ENCODE measurements around the gene TBC1D13. TPM values are rescaled to one million over a fixed set of nuclear protein-coding genes. Genes with fewer than 3 reads are reported as not detected.

The TBC1D13 gene, protein sequence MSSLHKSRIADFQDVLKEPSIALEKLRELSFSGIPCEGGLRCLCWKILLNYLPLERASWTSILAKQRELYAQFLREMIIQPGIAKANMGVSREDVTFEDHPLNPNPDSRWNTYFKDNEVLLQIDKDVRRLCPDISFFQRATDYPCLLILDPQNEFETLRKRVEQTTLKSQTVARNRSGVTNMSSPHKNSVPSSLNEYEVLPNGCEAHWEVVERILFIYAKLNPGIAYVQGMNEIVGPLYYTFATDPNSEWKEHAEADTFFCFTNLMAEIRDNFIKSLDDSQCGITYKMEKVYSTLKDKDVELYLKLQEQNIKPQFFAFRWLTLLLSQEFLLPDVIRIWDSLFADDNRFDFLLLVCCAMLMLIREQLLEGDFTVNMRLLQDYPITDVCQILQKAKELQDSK
- 10 to 100 TPM in 5 of 8 experiments, 1 to 10 TPM in 3; 8.7 to 18.9 (median 13.1) TPM for total RNA-seq

DNA sequence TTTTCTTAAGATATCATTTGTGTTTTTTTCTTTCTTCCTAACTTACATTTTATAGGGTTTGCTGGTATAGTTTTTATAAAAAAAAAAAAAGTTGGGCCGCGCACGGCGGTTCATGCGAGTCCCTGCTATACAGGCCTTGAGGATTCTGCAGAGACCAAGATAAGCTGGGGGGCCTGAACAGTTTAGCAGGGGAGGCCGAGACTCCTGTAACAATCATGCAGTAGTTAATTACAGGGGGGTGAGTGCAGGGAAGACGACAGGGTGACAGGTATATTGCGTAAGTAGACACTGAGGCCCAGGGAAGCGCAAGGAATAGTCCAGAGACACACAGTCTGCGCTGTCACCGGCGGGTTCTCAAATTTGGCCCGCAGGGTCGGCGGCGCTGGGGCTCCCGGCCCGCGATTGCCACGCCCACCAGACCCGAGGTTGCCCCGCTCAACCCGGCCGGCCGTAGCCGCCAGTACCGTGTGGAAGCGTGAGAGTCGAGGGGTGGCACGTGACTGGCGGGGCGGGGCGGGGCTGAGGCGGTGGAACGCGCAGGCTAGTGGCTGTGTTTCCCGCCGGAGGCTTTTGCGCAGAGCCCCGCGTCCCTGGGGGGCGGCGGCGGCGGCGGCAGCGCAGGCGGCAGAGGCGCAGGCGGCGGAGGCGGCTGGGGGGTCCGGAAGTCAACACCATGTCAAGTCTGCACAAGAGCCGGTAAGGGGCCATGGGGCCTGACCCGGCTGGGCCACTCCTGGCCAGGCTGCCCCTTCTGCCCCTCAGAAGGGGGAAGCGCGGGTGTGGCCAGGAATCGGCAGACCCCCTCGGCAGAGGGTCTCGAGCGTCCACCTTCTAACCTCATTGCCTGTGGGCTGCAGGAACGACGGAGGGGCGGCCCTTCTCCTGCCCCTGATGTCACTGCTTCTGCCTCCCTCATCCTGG lies at the start of gene TBC1D13:
TSS of gene TBC1D13 (plus strand) at position 573 of the 921 bp plus-strand sequence. CDS start at position 674, 101 bp downstream.
- H3K27ac ChIP-seq: peak within 1 kb of the TSS; percentile 66 to 70
- peaks cover 5 to 6% of the 10 kb centered on the region in 2 donors for H3K4me1 ChIP-seq (replicated peaks in 1 of 2)
- in situ Hi-C loops (cut with MboI; ENCODE audit: low pct_unique_long_range_greater_than_20kb in 2 of 9, low sequenced_read_pairs in 9 of 9, unreplicated experiment in 9 of 9): no loop called here
- peak; percentile 96 to 99 (median 97) for ATAC-seq (replicated peaks in 6 of 8)
- H3K4me3 ChIP-seq: peak within 1 kb of the TSS; percentile 60 to 94 (median 74)
- WGBS, 10 experiments: 0 to 73% (median 47%) methylated on average over 1 to 10 of the region's 64 CpGs; no CpG with 5 or more reads in 2 of the 10 experiments

DNA sequence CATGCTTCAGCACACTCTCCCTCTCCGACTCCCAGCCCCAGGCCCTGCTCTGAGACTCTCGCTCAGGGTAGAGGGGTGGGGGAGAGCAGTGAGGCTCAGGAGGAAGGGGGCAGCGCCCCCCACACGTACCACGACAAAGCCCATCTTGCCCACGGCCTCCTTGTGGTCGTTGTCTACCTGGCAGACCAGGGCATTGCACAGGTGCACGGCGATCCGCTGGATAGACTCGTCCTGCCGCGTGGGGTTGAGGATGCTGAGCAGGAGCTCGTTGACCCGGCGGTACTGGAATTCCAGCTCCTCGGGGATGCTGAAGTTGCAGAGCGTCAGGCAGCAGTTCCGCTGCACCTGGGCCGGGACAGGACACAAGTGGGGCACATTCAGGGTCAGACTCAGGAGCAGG lies 44.7 kb upstream of the TBC1D13 start:
- no peaks in the 10 kb centered on the region for H3K4me1 ChIP-seq (replicated peaks in 1 of 2)
- in situ Hi-C loops (cut with MboI; ENCODE audit: low pct_unique_long_range_greater_than_20kb in 2 of 9, low sequenced_read_pairs in 9 of 9, unreplicated experiment in 9 of 9): no loop called here
- no peak overlapping the region for H3K27ac ChIP-seq
- 90 to 100% (median 100%) methylated on average over 1 to 4 of the region's 20 CpGs; no CpG with 5 or more reads in 6 of the 10 experiments for WGBS, 10 experiments
- ATAC-seq (replicated peaks in 6 of 8): peak in 1 of 8 experiments; percentile 20
- H3K4me3 ChIP-seq: no peak overlapping the region

DNA sequence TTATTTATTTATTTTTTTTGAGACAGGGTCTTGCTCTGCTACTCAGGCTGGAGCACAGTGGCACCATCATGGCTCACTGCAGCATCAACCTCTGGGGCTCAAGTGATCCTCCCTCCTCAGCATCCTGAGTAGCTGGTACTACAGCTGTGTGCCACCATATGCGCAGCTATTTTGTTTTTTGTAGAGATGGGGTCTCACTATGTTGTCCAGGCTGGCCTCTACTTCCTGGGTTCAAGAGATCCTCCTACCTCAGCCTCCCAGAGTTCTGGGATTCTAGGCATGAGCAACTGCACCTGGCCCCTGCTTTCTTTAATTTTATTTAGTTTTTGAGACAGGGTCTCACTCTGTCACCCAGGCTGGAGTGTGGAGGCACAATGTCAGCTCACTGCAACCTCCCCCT lies 43.6 kb upstream of the TBC1D13 start:
- Histone ChIP-seq H3K4me1 (replicated peaks in 1 of 2) (no peaks in the 10 kb centered on the region), H3K4me3 (no peak overlapping the region), H3K27ac (no peak overlapping the region)
- ATAC-seq (replicated peaks in 6 of 8): no peak
- 83 to 100% methylated on average over 1 of the region's 1 CpG; no CpG with 5 or more reads in 8 of the 10 experiments for WGBS, 10 experiments
- in situ Hi-C loops (cut with MboI; ENCODE audit: low pct_unique_long_range_greater_than_20kb in 2 of 9, low sequenced_read_pairs in 9 of 9, unreplicated experiment in 9 of 9): no loop called here

DNA sequence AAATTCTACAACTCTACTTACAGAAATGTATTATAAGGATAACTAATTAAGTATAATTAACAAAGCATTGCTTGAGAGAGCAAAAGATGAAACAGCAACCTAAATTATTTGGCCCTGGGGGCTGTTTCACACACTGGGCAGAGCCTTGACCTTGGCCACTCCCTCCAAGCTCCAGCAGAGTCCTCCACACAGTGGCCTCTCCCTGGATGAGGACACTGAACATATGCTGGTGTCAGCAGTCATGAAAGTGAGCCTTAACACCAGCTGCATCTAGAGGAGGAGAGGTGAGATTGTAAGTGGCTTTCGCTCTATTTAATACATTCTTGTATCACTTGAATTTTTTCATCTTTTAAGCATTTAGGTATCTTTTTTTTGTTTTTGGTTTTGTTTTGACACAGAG lies 39.8 kb upstream of the TBC1D13 start:
- no peak overlapping the region for H3K4me3 ChIP-seq
- WGBS, 10 experiments: 83 to 100% methylated on average over 1 of the region's 1 CpG; no CpG with 5 or more reads in 8 of the 10 experiments
- H3K27ac ChIP-seq: no peak overlapping the region
- H3K4me1 ChIP-seq (replicated peaks in 1 of 2): no peaks in the 10 kb centered on the region
- in situ Hi-C loops (cut with MboI; ENCODE audit: low pct_unique_long_range_greater_than_20kb in 2 of 9, low sequenced_read_pairs in 9 of 9, unreplicated experiment in 9 of 9): no loop called here
- ATAC-seq (replicated peaks in 6 of 8): peak in 3 of 8 experiments; percentile 27 to 100 (median 98)

DNA sequence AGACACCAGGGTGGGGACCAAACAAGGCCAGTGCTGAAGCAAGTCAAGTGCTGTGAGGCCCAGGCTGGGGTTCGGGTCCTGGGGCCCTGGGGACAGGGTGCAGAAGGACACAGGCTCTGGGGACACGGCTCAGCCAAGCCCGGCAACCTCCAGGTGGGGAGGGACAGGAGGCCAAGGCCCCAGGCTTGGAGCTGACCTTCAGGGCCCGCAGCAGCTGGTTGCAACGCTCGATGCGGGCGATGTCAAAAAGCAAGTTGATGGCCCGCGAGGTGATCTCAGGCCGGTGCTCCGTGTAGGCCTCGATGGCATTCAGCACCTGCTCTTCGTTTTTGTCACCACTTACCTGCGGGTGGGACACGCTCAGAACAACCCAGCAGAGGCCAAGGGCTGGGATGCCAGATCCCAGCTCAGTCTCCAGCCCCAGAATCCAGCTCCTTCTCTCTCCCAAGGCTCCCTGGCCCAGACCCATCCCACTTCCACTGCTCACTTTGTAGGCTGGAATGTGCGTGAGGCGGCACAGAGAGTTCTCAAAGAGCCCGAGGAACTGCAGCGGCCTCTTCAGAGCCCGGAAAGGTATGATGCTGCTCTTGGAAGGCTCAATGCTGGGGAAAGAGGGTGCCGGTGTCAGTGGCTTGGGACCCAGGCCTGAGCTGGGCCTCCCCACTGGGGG lies 36.0 kb upstream of the TBC1D13 start:
- in situ Hi-C loops (cut with MboI; ENCODE audit: low pct_unique_long_range_greater_than_20kb in 2 of 9, low sequenced_read_pairs in 9 of 9, unreplicated experiment in 9 of 9): no loop called here
- ATAC-seq (replicated peaks in 6 of 8): peak in 1 of 8 experiments; percentile 9
- Histone ChIP-seq H3K4me3 (no peak overlapping the region), H3K4me1 (replicated peaks in 1 of 2) (no peaks in the 10 kb centered on the region), H3K27ac (no peak overlapping the region)
- 60 to 100% (median 83%) methylated on average over 1 to 12 of the region's 22 CpGs; no CpG with 5 or more reads in 7 of the 10 experiments for WGBS, 10 experiments

DNA sequence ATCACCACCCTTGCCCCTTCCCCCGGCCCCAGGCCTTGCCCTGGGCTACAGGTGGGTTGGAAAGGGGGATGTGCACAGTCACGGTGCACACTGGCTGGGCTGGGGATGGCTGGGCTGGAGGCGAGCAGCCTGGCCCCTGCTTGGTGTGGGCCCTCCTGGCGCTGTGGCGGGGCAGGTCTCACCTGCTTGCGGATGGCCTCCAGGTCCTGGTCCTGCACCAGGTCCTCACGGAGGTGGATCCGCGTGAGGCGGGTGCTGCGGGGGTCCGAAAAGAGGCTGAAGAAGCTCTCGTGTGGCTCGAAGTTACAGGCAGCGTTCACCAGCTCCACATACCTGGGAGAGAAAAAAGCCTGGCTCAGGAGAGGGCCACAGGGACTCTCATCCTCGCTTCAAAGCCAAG lies 33.4 kb upstream of the TBC1D13 start:
- in situ Hi-C loops (cut with MboI; ENCODE audit: low pct_unique_long_range_greater_than_20kb in 2 of 9, low sequenced_read_pairs in 9 of 9, unreplicated experiment in 9 of 9): no loop called here

DNA sequence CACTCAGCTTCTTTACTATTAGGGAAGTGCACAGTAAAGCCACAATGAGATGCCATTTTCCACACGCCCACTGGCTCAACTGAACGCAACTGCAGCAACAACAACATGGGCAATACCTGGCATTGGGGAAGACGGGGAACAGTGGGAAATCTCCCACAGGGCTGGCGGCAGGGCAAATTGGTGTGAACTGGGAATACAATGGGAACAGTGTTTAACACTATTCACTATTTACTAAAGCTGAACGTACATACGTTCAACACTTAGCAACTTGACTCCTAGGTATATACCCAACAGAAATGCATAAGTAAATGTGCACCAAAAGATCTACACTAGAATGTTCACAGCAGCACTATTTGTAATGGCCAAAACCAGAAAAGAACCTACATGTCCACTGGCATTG lies 29.5 kb upstream of the TBC1D13 start:
- H3K27ac ChIP-seq: no peak overlapping the region
- no peak for ATAC-seq (replicated peaks in 6 of 8)
- 63 to 100% (median 91%) methylated on average over 2 to 6 of the region's 6 CpGs for WGBS, 10 experiments
- in situ Hi-C loops (cut with MboI; ENCODE audit: low pct_unique_long_range_greater_than_20kb in 2 of 9, low sequenced_read_pairs in 9 of 9, unreplicated experiment in 9 of 9): no loop called here
- no peaks in the 10 kb centered on the region for H3K4me1 ChIP-seq (replicated peaks in 1 of 2)
- H3K4me3 ChIP-seq: no peak overlapping the region

More for the DNA sequence above, 33.4 kb upstream of the TBC1D13 start:
- 87 to 100% (median 95%) methylated on average over 1 to 7 of the region's 16 CpGs; no CpG with 5 or more reads in 5 of the 10 experiments for WGBS, 10 experiments
- no peaks in the 10 kb centered on the region for H3K4me1 ChIP-seq (replicated peaks in 1 of 2)
- peak in 3 of 8 experiments; percentile 7 to 36 (median 32) for ATAC-seq (replicated peaks in 6 of 8)
- H3K4me3 ChIP-seq: no peak overlapping the region
- no peak overlapping the region for H3K27ac ChIP-seq

DNA sequence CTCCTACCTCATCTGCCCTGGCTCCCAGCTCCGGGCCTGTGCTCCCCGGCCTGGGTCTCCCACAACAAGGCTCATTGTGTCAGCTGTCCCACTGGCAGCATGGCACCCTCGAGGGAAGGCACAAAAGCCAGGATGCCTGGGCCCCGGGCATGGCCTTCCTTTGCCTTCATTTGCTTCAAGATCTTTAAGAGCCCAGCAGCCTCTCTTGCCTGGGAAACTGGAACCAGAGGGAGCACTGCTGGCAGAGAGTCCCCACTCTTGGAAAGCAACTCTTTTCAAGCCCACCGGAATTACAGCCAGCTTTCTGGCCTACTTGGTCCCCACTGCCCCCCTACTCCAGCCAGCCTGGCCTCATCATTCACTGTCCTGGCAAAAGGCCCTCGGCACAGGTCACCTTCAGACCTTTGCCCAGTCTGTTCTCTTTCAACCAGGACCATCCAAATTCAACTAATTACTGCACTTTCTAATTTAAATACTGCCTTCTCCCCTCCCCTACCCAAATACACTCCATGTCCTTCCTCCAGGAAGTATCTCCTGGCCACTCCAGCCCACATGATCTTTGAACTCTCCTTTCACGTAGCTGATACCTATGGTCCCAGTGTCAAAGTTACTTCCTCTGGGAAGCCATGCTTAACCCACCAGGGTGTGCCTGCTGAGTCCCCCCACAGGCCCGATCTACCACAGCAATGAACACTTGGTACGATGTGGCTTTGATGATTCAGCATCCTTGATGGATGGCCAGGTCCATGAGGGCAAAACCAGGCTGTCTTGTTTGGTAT lies 24.2 kb upstream of the TBC1D13 start:
- H3K27ac ChIP-seq: no peak overlapping the region
- ATAC-seq (replicated peaks in 6 of 8): no peak
- no peaks in the 10 kb centered on the region for H3K4me1 ChIP-seq (replicated peaks in 1 of 2)
- H3K4me3 ChIP-seq: no peak overlapping the region
- WGBS, 10 experiments: 67 to 100% (median 81%) methylated on average over 1 to 5 of the region's 9 CpGs; no CpG with 5 or more reads in 2 of the 10 experiments
- in situ Hi-C loops (cut with MboI; ENCODE audit: low pct_unique_long_range_greater_than_20kb in 2 of 9, low sequenced_read_pairs in 9 of 9, unreplicated experiment in 9 of 9): no loop called here

DNA sequence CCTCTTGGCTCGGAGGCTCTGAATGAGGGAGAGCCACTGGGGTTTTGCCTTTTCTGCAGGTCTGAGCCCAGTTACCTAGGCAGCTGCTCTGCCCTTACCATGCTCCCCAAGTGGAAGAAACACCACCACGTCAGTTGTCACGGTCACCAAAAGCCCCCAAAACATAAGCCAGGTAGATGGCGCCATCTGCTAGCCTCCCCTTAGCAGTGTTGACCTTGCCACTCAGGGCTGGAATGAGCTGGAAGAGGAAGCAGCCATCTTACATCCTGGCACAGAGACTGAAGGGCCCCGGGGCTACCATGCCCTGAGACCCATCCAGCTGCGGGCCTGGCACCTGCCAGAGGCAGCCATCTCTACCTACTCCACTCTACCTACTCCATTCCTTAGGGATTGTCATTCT lies 22.7 kb upstream of the TBC1D13 start:
- Histone ChIP-seq H3K4me3 (no peak overlapping the region), H3K4me1 (replicated peaks in 1 of 2) (no peaks in the 10 kb centered on the region), H3K27ac (no peak overlapping the region)
- in situ Hi-C loops (cut with MboI; ENCODE audit: low pct_unique_long_range_greater_than_20kb in 2 of 9, low sequenced_read_pairs in 9 of 9, unreplicated experiment in 9 of 9): no loop called here
- ATAC-seq (replicated peaks in 6 of 8): no peak
- whole genome bisulfite sequencing, 10 experiments: 78 to 100% (median 80%) methylated on average over 1 to 3 of the region's 6 CpGs; no CpG with 5 or more reads in 5 of the 10 experiments

DNA sequence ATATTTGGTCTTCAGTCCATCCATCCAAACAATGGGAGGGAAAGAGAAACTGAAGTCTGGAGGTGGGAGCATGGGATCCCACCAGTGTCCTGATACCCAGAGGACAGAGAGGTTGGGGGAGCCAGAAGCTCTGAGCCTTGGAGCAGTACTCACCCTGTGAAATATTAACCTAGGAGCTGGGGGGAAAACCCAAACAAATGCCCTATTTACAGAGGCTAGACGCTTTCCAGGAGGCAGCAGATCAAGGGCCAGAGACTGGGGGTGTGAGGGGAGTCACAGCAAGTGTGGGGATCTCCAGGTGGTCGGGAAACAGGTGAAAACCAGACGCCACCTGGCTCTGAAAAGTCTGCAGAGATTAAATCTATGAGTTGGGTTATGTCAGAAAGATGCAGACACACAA lies 21.6 kb upstream of the TBC1D13 start:
- ATAC-seq (replicated peaks in 6 of 8): no peak
- WGBS, 10 experiments: 0 to 20% methylated on average over 1 of the region's 3 CpGs; no CpG with 5 or more reads in 8 of the 10 experiments
- no peak overlapping the region for H3K27ac ChIP-seq

DNA sequence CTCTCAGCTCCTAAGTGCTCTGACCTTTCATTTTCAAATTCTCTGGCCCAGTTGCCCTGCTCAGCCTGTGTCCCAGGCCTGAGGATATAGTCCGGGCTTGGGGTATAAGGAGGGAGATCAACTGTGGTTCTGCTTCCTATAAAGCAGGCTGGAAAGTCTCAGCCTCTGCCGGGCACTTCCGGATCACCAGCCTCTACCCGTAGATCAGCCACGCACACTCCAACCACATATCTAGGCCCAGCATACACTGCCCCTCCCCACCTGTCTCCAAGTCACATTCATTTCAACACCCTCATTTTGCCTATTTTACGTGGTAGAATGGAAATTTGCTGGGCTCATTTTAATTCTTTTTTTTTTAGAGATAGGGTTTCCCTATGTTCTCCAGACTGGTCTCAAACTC lies 18.4 kb upstream of the TBC1D13 start:
- in situ Hi-C loops (cut with MboI; ENCODE audit: low pct_unique_long_range_greater_than_20kb in 2 of 9, low sequenced_read_pairs in 9 of 9, unreplicated experiment in 9 of 9): no loop called here
- H3K4me1 ChIP-seq (replicated peaks in 1 of 2): peaks cover 8 to 12% of the 10 kb centered on the region in 2 donors
- ATAC-seq (replicated peaks in 6 of 8): no peak
- no peak overlapping the region for H3K27ac ChIP-seq
- WGBS, 10 experiments: 10 to 100% (median 86%) methylated on average over 1 to 2 of the region's 6 CpGs; no CpG with 5 or more reads in 5 of the 10 experiments
- no peak overlapping the region for H3K4me3 ChIP-seq

More for the DNA sequence above, 21.6 kb upstream of the TBC1D13 start:
- Histone ChIP-seq H3K4me3 (no peak overlapping the region), H3K4me1 (replicated peaks in 1 of 2) (peaks cover under 1 to 2% of the 10 kb centered on the region in 2 donors)
- in situ Hi-C loops (cut with MboI; ENCODE audit: low pct_unique_long_range_greater_than_20kb in 2 of 9, low sequenced_read_pairs in 9 of 9, unreplicated experiment in 9 of 9): no loop called here
